SK-N-MC (cell line): ENCODE measurements around the gene CLEC16A.

Source experiments
- EZH2 ChIP-seq: fragments of 200-600 bp; sonication (generic); IDR thresholded peaks from one replicate; pipeline ENCODE4 v1.6.1; 2017; ENCODE audit warnings: antibody characterized with exemption
- POLR2AphosphoS5 ChIP-seq: IDR thresholded peaks from 2 replicates; pipeline ENCODE4 v1.6.1; 2012; ENCODE audit warnings: mild to moderate bottlenecking, low read depth, low read length, borderline replicate concordance

DNA sequence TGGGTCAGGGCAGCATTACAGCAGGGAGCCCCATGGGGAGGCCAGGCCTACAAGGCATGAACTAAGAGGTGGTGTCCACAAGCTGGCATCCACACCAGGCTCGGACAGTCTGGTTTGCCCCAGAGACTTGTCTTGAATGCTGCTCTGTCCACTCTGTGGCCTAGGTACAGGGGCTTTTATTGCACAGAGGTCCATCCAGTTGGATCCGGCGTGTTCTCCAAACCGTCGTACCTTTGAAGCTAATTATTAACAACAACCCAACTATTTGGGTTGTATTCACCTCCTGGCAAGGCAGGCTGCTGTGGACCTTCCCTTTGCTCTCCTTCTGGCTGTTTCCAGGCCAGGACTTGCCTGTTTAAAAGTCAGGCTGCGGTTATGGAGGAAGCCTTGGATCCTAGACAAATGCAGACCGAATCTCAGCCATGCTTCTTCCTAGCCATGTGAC, 123.4 kb downstream of the CLEC16A start:
- no peak for TF ChIP-seq POLR2AphosphoS5
- TF ChIP-seq EZH2 = no peak
